HG03103 (cell line): ENCODE measurements around the gene SEMA4C.

Source experiments
- ATAC-seq: cut with Tn5 transposase; IDR thresholded peaks from one replicate; pipeline ENCODE4 v1.9.1; 2021; ENCODE audit warnings: low read depth; ENCODE audit not compliant: unreplicated experiment

Gene SEMA4C

DNA sequence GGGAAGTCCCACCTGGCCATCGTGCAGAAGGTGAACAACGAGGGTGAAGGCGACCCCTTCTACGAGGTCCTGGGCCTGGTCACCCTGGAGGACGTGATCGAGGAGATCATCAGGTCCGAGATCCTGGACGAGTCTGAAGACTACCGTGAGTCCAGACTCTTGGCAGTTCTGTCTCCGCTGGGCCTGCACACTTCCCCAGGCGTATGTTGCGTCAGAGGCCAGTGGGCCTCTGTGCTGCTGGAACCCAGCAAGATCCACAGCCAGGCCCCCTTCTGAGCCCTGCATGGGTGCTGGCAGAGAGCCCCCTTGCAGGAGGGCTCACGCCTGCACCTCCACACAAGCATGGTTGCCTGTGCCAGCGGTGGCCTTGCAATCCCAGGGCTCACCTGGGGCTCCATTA is 44.8 kb downstream of the SEMA4C start:
- ATAC-seq, result no peak

DNA sequence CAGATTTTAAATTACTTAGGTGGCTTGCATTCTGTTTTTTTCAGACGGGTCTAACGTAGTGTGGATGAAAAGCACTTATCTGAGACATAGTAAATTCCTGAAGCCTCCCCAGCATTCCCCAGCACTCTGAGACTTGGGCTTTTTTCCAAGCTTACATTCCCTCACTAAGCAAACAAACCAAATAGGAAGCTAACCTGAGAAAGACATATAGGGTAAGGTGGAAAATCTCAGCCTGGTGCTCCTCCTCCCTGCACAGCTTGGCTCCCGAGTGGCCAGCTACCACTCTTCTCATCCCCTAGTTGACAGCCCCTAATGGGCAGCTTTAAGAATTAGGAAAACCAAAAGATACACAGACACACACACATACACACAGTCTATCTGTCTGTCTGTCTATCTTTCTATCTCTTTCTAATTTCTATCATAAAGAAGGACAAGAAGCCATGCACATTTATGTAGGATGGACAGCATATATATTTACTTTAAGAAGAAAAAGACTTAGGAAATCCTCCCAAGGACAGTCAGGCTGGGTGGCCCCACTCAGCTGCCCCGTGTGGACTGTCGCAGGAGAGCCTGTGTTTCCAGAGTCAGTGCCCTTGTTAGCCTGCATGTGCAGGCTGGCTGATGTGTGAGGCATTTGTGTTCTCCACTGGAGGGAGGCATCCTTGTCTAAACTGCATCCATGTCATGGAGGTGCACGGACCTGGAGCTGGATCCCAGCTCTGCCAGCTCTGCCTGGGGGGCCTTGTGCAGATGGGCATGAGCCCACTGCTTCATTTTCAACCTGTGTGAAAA is 45.6 kb downstream of the SEMA4C start:
- ATAC-seq, result no peak

DNA sequence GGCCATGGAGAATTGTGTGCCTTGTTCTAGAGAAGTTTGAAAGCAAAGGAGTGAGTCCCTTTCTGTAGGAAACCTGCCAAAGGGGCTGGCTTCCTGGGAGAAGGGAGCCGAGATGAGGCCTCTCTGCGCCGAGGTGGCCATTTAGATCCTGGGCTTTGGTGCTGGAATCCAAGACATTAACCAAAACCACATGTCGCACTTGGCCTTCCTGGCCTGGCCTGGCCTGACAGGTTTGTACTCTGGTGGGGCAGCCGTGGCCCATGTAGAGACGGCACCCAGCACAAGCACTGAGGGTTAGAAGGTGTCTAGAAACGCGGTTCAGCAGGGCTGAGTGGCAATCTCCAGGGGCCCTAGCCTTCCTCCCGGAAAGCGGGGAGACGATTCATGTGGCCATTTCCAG is 46.7 kb downstream of the SEMA4C start:
- ATAC-seq, result no peak

DNA sequence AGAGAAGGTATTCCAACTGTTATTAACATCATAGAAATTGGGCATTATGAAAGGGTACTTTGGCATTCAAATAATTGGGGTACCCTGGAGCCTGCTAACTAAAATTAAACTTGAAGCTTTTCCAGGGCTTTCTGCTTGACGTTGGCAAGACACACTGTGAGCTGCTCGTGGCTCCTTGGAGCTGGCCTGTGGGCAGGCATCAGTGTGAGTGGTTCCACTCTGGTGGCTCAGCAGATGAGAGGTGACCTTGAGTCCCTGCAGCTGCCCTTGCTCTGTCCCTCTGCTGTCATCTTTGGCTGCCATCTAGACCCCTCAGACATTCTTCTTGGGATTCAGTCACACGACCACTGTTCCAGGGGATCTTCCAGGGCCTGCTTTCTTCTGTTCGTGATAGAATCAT is 47.1 kb downstream of the SEMA4C start:
- no peak for ATAC-seq

DNA sequence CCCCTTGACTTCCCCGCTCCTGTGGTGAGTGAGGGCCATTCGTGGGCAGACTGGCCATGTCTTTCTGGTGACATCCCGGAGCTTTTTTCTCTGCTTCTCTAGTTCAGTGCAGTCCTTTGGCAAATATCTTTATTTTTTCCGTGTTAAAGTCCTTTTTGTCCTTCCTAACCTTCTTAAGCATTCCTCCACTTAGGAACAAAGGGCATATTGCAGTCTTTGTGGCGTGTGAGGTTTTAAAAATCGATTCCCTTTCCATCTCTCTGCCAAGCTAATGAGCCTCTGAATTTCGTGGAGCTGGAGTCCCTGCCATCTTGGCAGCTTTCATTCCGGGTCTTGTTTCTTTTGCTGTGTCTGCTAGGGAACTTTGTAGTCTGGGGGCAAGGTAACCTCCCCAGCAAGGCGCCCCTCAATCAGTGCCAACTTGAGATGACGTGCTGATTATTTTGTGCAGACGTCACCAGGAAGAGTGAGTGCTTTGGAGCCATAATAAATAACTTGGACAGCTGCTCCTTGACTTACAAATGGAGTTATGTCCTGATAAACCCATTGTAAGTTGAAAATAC is 48.7 kb downstream of the SEMA4C start:
- no peak for ATAC-seq

DNA sequence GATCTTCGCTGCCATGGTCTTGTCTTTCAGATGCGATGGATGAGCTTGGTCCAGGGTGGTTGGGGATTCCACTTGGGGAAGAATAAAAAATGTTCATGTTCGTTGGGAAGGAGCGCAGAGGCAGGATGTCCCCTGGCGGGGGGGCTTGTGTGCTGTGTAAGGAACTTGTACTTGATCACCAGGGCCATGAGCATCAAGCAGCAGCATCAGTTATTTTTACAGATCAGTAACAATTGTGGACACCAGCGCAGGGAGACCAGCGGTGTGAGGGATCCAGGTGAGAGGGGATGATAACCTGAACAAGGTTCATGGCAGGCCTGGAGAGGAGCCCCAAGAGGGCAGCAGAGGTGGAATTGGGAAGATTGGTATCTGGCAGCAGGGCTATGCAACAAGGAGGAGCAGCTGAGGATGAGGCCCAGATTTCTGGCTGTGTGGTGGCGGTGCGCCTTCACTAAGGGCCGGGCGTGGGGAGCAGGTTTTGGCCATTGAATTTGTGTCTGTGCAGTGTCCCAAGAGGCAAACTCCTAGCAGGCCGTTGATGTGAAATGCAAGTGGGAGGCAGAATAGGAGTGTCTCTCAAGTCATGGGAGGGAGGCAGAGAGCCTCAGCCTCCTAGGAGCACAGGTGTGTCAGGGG is 49.9 kb downstream of the SEMA4C start:
- ATAC-seq, result no peak

DNA sequence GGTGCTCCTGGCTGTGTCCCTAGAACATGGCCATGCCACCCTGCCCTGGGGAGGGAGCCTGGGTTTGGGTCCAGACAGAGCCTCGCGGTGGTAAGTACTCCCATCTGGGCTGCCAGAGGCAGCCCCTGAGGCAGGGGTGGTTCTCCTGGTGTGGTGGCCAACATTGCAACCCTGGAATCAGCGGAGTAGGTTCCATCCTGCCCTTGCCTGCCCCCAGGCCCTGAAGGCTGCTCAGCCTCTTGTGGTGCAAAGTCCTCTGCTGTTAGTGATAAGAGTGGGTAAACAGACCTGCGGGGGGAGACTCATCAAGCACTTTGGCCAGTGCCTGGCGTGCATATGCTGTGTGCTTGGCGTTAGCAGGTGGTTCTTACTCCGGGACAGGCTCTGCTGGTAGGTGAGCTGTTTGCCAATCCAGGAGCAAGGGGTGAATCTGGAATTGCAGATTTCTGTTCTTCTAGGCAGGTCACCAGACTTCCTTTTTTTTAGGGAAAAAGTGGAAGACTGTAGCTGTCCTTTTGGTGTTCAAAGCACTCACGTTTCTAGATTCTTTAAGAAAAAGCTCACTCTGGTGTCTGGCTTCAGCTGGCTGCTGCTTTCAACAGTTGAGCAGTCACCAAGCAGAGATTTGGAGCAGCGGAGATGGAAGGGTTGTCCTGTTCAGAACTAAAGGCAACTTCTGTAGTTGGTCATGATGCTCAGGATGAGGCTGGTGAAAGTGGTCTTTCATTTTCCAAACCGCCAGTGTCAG is 50.6 kb downstream of the SEMA4C start:
- ATAC-seq, result no peak

DNA sequence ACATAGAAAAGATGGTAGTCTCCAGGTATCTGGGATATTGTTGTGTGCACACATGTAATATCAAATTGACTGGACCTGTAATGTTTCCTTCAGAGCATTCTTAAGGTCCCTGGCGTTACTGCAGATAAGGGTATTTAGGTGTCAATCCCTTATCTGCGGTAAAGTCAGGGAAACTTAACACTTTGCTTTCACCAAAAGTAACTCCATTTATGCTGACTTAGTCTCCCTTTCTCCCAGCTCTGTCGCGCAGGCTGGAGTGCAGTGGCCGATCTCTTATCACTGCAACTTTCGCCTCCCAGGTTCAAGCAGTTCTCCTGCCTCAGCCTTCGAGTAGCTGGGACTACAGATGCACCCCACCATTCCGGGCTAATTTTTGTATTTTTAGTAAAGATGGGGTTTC is 52.0 kb downstream of the SEMA4C start:
- no peak for ATAC-seq

DNA sequence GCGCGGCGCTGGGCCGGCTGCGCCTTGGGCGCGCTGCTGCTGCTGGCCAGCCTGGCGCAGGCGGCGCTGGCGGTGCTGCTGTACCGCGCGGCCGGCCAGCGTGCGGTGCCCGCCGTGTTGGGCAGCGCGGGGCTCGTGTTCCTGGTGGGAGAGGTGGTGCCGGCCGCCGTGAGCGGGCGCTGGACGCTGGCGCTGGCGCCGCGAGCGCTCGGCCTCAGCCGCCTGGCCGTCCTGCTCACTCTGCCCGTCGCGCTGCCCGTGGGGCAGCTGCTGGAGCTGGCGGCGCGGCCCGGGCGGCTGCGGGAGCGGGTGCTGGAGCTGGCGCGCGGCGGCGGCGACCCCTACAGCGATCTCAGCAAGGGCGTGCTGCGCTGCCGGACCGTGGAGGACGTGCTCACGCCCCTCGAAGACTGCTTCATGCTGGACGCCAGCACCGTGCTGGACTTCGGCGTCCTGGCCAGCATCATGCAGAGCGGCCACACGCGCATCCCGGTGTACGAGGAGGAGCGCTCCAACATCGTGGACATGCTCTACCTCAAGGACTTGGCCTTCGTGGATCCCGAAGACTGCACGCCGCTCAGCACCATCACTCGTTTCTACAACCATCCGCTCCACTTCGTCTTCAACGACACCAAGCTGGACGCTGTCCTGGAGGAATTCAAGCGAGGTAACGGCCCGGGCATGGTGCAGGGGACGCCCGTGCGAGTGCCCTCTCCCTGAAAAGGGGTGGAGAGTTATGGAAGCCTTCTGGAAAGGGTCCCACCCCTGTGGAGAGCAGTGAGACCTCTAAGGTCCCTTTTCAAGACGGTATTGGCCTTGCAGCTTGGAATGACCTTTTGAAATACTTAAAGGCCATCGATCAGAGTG is 52.8 kb downstream of the SEMA4C start:
- ATAC-seq, result no peak

DNA sequence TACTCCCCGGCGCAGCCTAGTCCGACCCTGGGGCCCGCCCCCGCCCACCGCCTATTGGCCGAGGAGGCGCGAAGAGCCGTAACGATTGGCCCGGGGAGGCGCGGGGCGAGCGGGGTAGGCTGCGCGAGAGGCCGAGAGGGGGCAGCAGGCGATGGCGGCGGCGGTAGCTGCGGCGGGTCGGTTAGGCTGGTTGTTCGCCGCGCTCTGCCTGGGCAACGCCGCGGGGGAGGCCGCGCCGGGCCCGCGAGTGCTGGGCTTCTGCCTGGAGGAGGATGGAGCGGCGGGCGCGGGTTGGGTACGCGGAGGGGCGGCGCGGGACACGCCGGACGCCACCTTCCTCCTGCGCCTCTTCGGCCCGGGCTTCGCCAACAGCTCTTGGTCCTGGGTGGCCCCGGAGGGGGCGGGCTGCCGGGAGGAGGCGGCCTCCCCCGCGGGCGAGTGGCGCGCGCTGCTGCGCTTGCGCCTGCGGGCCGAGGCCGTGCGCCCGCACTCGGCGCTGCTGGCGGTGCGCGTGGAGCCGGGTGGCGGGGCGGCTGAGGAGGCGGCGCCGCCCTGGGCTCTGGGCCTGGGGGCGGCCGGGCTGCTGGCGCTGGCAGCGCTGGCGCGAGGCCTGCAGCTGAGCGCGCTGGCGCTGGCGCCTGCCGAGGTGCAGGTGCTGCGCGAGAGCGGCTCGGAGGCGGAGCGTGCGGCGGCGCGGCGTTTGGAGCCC is 53.6 kb downstream of the SEMA4C start, which contains the start of gene CNNM3:
TSS of gene CNNM3 (plus strand) at position 142 of the 709 bp plus-strand sequence. CDS start at position 152, 10 bp downstream.
- peak; percentile 82 for ATAC-seq

DNA sequence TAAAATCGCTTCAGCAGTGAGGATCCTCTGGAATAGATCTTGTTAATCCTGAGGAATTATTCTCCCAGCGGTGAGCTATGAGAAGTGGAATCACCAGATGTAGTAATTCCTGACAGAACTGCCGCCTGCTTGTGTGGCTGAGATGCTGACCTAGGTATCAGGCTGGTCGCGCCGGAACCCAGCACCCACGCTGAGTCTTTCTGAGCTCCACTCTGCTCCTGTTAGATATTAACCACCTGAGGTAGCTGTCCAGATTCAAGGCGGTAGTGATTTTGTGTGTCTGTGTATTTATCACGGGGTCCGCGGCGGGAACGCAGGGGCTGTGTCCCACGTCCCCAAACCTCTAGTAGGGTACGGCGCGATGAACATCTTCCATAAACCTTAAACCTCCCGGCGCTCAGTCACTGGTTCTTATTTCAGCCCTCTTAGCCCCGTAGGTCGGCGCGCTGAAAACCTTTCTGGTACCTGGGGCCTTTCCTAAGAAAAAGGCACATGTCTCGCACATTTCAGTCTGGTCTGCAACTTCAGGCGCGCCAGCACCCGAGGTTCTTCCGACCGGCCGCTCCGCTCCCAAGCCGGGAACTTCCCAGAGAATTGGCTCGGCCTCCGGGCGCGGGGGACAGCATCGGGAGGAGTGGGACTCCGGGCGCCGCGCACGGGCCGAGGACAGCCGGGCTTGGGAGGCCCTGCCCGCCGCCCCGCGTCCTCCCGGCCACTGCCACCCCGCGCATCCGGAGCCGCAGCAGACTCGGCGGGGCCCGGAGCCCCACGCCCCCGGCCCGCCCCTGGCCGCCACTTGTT is 54.4 kb downstream of the SEMA4C start:
- ATAC-seq, result peak; percentile 0

DNA sequence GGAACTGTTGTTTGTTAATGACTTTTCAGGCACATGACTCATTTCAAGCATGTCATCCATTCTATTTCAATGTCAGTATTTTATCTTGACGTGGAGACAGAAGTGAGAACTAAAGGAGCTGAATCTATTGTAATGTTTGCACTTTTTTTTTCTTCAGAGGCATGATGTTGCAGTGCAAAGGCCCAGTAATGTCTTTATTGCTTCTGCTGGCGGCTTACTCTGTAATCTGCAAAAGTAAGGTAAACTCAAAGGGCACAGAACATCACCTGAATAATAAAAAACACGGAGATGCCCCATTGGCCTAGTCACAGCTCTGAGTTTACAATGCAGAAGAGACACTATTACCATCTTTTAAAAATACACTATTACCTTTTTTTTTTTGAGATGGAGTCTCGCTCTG is 56.2 kb downstream of the SEMA4C start:
- ATAC-seq, result no peak

DNA sequence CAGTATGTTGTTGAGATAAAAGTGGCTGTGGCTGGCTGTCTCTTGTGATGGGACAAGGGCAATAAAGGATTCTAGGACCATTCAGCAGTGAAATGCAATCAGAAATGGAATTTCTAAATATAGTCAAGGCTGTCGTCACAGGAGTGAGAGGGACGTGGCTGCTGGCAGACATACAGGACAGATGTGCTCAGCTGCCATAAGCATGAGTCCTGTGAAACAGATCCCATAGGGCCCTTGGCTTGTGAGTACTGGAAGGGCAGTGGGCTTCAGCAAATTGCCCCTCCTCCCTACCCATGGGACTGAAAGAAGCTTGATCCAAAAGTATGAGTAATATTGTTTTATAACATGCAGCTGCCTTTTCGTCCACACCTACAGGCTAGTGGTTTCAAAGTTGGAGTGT is 58.0 kb downstream of the SEMA4C start:
- ATAC-seq, result no peak

DNA sequence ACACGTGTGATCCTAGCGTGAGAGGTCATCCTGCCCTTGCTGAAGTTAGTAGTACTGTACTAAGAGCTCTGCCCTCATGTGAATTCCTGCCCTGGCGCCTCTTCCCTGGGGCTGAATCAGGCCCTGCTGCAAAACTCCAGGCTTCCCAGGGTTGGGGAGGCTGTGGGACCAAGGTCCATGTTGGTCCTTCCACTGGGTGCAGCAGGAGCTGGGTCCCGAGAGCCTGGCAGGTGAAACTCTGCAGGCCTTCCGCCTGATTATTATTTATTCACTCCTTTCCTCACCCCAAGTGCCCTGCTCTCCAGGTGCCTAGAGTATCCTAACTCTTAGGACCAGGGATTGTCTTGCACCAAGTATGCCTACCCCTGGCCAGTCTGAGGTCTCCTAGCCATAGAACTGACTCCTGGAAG is 59.1 kb downstream of the SEMA4C start:
- no peak for ATAC-seq

DNA sequence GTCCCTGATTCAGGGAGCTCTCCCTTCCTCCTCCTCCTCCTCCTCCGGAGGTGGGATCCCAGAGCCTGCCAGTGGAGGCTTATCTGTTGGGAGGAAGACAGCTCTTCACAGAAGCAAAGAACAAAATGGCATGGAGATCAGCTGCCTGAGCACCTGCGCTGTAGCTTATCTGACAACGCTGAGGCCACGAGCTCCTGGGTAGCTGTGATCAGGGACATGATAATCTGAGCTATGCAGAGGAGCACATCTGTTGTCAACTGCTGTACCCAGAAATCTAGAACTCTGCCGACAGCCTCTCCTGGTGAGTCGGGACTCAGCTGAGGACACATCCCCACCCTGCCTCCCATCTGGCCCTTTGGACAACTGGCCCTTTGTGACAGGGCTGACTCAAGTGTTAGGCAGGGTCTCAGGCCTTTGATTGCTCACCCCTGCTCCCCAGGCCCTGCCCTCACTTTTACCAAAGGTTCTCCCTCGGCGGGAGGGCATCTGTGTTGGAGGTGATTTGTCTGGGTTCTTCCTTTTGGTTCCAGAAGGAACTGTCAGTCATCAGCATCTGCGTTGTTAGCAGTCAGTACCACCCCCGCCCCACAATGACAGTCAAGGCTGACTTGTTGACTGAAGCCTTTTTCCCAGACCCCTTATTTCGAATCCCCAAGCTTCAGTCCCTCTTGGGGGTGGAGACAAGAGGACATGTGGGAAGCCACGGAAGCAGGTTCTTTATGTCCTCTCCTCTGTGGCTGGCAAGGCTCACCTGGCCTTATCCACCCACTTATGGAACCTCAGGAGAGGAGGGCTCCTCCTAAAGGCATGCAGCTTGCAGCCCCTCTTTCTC is 59.7 kb downstream of the SEMA4C start:
- no peak for ATAC-seq
